ENCODE data around the gene PACRG.

Gene PACRG

GRCh38 chr6:162963861-162964260 lies 236.1 kb downstream of the PACRG start:
- CTCF ChIA-PET: interaction anchor here (0.5 to 0.6 kb wide), 2 partner anchors 11 to 1896 kb away, joined by 3 read pairs; no protein-coding TSS in a partner anchor
- POLR2A ChIA-PET (ENCODE audit: low non-redundant PET): no interaction called here
- no peak overlapping the region for H3K27ac ChIP-seq
- no peak for TF ChIP-seq CTCF (conservative IDR thresholded peaks at IDR 0.05; ENCODE audit: low read depth)
- DNase-seq (ENCODE audit: low spot score): no peak

- ChIA-PET POLR2A (ENCODE audit: low non-redundant PET) (no interaction called here), CTCF (interaction anchor here (0.6 kb wide), 1 partner anchor 10 kb away, joined by 3 read pairs; no protein-coding TSS in a partner anchor)
- no peak for TF ChIP-seq CTCF (conservative IDR thresholded peaks at IDR 0.05; ENCODE audit: low read depth)
- DNase-seq (ENCODE audit: low spot score): peak; percentile 36
- no peak overlapping the region for H3K27ac ChIP-seq
Observed at GRCh38 chr6:162964488-162965140, 236.8 kb downstream of the PACRG start.

GRCh38 chr6:162965366-162965765 lies 237.6 kb downstream of the PACRG start:
- H3K27ac ChIP-seq: no peak overlapping the region
- no peak for TF ChIP-seq CTCF (conservative IDR thresholded peaks at IDR 0.05; ENCODE audit: low read depth)
- ChIA-PET CTCF (no interaction called here), POLR2A (ENCODE audit: low non-redundant PET) (no interaction called here)
- DNase-seq (ENCODE audit: low spot score): no peak

- no peak overlapping the region for H3K27ac ChIP-seq
- TF ChIP-seq CTCF (conservative IDR thresholded peaks at IDR 0.05; ENCODE audit: low read depth): no peak
- CTCF ChIA-PET: no interaction called here
- POLR2A ChIA-PET (ENCODE audit: low non-redundant PET): no interaction called here
- DNase-seq (ENCODE audit: low spot score): no peak
Observed at GRCh38 chr6:162970246-162970645, 242.5 kb downstream of the PACRG start.

GRCh38 chr6:162971356-162971755 lies 243.6 kb downstream of the PACRG start:
- ChIA-PET CTCF (no interaction called here), POLR2A (ENCODE audit: low non-redundant PET) (no interaction called here)
- H3K27ac ChIP-seq: no peak overlapping the region
- DNase-seq (ENCODE audit: low spot score): no peak
- no peak for TF ChIP-seq CTCF (conservative IDR thresholded peaks at IDR 0.05; ENCODE audit: low read depth)

GRCh38 chr6:162973151-162973872 lies 245.5 kb downstream of the PACRG start:
- no peak for TF ChIP-seq CTCF (conservative IDR thresholded peaks at IDR 0.05; ENCODE audit: low read depth)
- no peak overlapping the region for H3K27ac ChIP-seq
- DNase-seq (ENCODE audit: low spot score): no peak
- ChIA-PET CTCF (interaction anchor here (0.6 kb wide), 1 partner anchor 108 kb away, joined by 3 read pairs; no protein-coding TSS in a partner anchor), POLR2A (ENCODE audit: low non-redundant PET) (no interaction called here)

Measured in RWPE1 (cell line).